HCT116 (cell line): Measurements from ENCODE around the gene NFKB2. TPM values are rescaled to one million over a fixed set of nuclear protein-coding genes. Genes with fewer than 3 reads are reported as not detected.

Experiments used
- ATAC-seq: fragments of 200-7000 bp; cut with Tn5 transposase; 2 replicates; pipeline ENCODE4 v1.9.1; 2020; ENCODE audit warnings: mild to moderate bottlenecking, moderate library complexity
- BruUV-seq: library from RNA; stranded (reverse); fragments of 400-500 nt; replicated peaks from 2 replicates; lab custom pipeline; 2021; lab: Mats Ljungman, UMichigan
- CTCF ChIA-PET: fragments of 300-600 bp; sonication (Branson Sonifier 250); formaldehyde crosslinking; loops from one replicate; lab custom pipeline; 2021; ENCODE audit warnings: antibody characterized with exemption; lab: Charles Lee
- POLR2A ChIA-PET: fragments of 300-600, 350-600 bp; sonication (Branson Sonifier 250); formaldehyde crosslinking; loops from one replicate; lab custom pipeline; 2021; ENCODE audit warnings: antibody characterized with exemption; lab: Charles Lee
- RAD21 ChIA-PET, 2 experiments: fragments of 300-600 bp; sonication (Branson Sonifier 250); formaldehyde crosslinking; loops; one replicate each; lab custom pipeline; 2023; ENCODE audit warnings: low total read pairs in 2 of 2; ENCODE audit not compliant: uncharacterized antibody in 2 of 2, unreplicated experiment in 2 of 2, low non-redundant PET in 1 of 2; lab: Charles Lee
- DNase-seq: peaks from one replicate; pipeline ENCODE4 v3.0.0-alpha.2; 2010; ENCODE audit warnings: low read depth, low spot score
- H2AFZ ChIP-seq: fragments of 200-600 bp; shearing (Covaris generic), sonication (generic); 2 replicates; pipeline ENCODE4 v1.6.1; 2017; ENCODE audit warnings: low read depth, mixed run types, mixed read lengths, antibody characterized with exemption, low read length; ENCODE audit not compliant: poor library complexity, severe bottlenecking
- H3K27ac ChIP-seq: 2 replicates; pipeline ENCODE4 v1.5.1; 2012; ENCODE audit warnings: low read depth, low read length
- H3K27me3 ChIP-seq: fragments of 200-600 bp; sonication (generic); 2 replicates; pipeline ENCODE4 v1.6.1; 2016; ENCODE audit warnings: mixed run types, low read length, mixed read lengths; ENCODE audit not compliant: insufficient read depth
- H3K36me3 ChIP-seq, 2 experiments: fragments of 200-500 bp in 1 of 2; fragments of 200-600 bp in 1 of 2; sonication (Bioruptor generic) in 1 of 2; sonication (generic) in 1 of 2; 2 replicates each; pipeline versions ENCODE4 v1.5.1 to v1.6.1; 2014 to 2016; ENCODE audit warnings: low read length in 2 of 2, inconsistent platforms in 1 of 2, mixed read lengths in 1 of 2, mixed run types in 1 of 2; ENCODE audit not compliant: insufficient read depth in 2 of 2, control insufficient read depth in 1 of 2
- H3K4me1 ChIP-seq, 2 experiments: fragments of 200-600 bp in 1 of 2; sonication (generic) in 1 of 2; 2 replicates each; pipeline versions ENCODE4 v1.5.1 to v1.6.1; 2012 to 2017; ENCODE audit warnings: low read length in 2 of 2, inconsistent platforms in 1 of 2, mild to moderate bottlenecking in 1 of 2, mixed read lengths in 1 of 2, mixed run types in 1 of 2, moderate library complexity in 1 of 2; ENCODE audit not compliant: insufficient read depth in 2 of 2, control insufficient read depth in 1 of 2
- H3K4me2 ChIP-seq: fragments of 200-600 bp; sonication (generic); 2 replicates; pipeline ENCODE4 v1.6.1; 2017; ENCODE audit warnings: mixed run types, low read length, mixed read lengths
- H3K4me3 ChIP-seq, 2 experiments: fragments of 200-600 bp in 1 of 2; sonication (generic) in 1 of 2; replicated peaks in 1 of 2; 2 replicates each; pipeline ENCODE4 v1.5.1; 2011 to 2016; ENCODE audit warnings: low read length in 2 of 2, control low read depth in 1 of 2, low read depth in 1 of 2, mild to moderate bottlenecking in 1 of 2, mixed read lengths in 1 of 2, mixed run types in 1 of 2
- H3K79me2 ChIP-seq: fragments of 200-600 bp; sonication (generic); 2 replicates; pipeline ENCODE4 v1.6.1; 2017; ENCODE audit warnings: mild to moderate bottlenecking, mixed run types, low read length, moderate library complexity, mixed read lengths; ENCODE audit not compliant: insufficient read depth
- H3K9ac ChIP-seq: fragments of 200-600 bp; sonication (generic); 2 replicates; pipeline ENCODE4 v1.6.1; 2016; ENCODE audit warnings: low read length, mixed read lengths
- H3K9me2 ChIP-seq: fragments of 200-600 bp; sonication (generic), shearing (Covaris generic); 2 replicates; pipeline ENCODE4 v1.6.1; 2017; ENCODE audit warnings: mixed run types, mild to moderate bottlenecking, moderate library complexity; ENCODE audit not compliant: insufficient read depth
- H3K9me3 ChIP-seq, 2 experiments: fragments of 200-500 bp in 1 of 2; fragments of 200-600 bp in 1 of 2; sonication (Bioruptor generic) in 1 of 2; sonication (generic) in 1 of 2; 2 replicates each; pipeline ENCODE4 v1.6.1; 2014 to 2017; ENCODE audit warnings: low read length in 2 of 2, mixed read lengths in 2 of 2, inconsistent platforms in 1 of 2, low read depth in 1 of 2, mild to moderate bottlenecking in 1 of 2, mixed run types in 1 of 2, moderate library complexity in 1 of 2; ENCODE audit not compliant: control insufficient read depth in 1 of 2, insufficient read depth in 1 of 2
- H4K20me1 ChIP-seq: fragments of 200-600 bp; sonication (generic), shearing (Covaris generic); 2 replicates; pipeline ENCODE4 v1.6.1; 2017; ENCODE audit warnings: mixed run types, mild to moderate bottlenecking, moderate library complexity; ENCODE audit not compliant: insufficient read depth
- ELF1 ChIP-seq: IDR thresholded peaks from 2 replicates; pipeline ENCODE4 v1.6.1; 2012; ENCODE audit warnings: low read depth, borderline replicate concordance
- EZH2phosphoT487 ChIP-seq: fragments of 200-600 bp; IDR thresholded peaks from 2 replicates; pipeline ENCODE4 v1.6.1; 2018; ENCODE audit warnings: antibody characterized with exemption, borderline replicate concordance
- FOSL1 ChIP-seq: IDR thresholded peaks from 2 replicates; pipeline ENCODE4 v1.6.1; 2012; ENCODE audit warnings: low read depth
- JUND ChIP-seq: IDR thresholded peaks from 2 replicates; pipeline ENCODE4 v1.6.1; 2012
- SRF ChIP-seq: IDR thresholded peaks from 2 replicates; pipeline ENCODE4 v1.6.1; 2012; ENCODE audit warnings: low read depth
- YY1 ChIP-seq: IDR thresholded peaks from 2 replicates; pipeline ENCODE4 v1.6.1; 2011; ENCODE audit warnings: low read length, low read depth, moderate library complexity, mild to moderate bottlenecking; ENCODE audit not compliant: insufficient replicate concordance; ENCODE audit errors: extremely low read depth
- ZBTB33 ChIP-seq: IDR thresholded peaks from 2 replicates; pipeline ENCODE4 v1.6.1; 2011; ENCODE audit warnings: mild to moderate bottlenecking, low read length, moderate library complexity; ENCODE audit not compliant: insufficient replicate concordance; ENCODE audit errors: extremely low read depth
- ZFX ChIP-seq: fragments of 450-650 bp; IDR thresholded peaks from 2 replicates; pipeline ENCODE4 v1.6.1; 2017
- intact Hi-C: fragments of 100-400 bp; cut with micrococcal nuclease; formaldehyde crosslinking; loops from 2 replicates; pipeline ENCODE4 v1.10.0; 2022
- total RNA-seq: library from RNA; stranded (reverse); gene quantifications from one replicate; pipeline ENCODE4 v1.2.1, GENCODE V29; 2021; ENCODE audit not compliant: unreplicated experiment
- TF ChIP-seq, protein P1 (sequence below): IDR thresholded peaks from 2 replicates; pipeline ENCODE4 v1.6.1; 2012; ENCODE audit warnings: low read depth
- TF ChIP-seq, protein P2 (sequence below): IDR thresholded peaks from 2 replicates; pipeline ENCODE4 v1.6.1; 2012

NFKB2 gene
- total RNA-seq, 1 experiment from 2014 or later: 115 TPM

DNA sequence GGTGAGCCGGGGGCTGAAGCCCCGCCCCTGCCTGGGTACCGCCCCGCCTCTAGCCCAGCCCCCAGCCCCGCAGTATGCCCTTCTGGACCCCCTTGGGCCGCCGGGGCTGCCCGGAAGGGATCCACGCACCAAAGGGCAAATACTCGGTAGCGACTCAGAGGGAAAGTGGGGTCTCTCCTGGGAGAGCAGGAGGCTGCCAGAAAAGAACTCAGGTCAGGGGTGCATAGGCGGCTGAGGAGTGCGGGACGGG lies 25.9 kb downstream of the NFKB2 start:
- ChIA-PET RAD21 (interaction anchor here (1.0 to 1.8 kb wide), 5 partner anchors 11 to 191 kb away, joined by 3 to 7 read pairs (median 5); partner anchors contain the start of genes ACTR1A (in 1 of the 2), CUEDC2 (in 1 of the 2) and NFKB2 (in 1 of the 2)), POLR2A (interaction anchor here (1.0 to 4.2 kb wide), 15 partner anchors 8 to 252 kb away, joined by 3 to 47 read pairs (median 6); partner anchors contain the start of genes C10orf95, CUEDC2 and NFKB2), CTCF (interaction anchor here (1.0 to 4.7 kb wide), 16 partner anchors 10 to 819 kb away, joined by 3 to 98 read pairs (median 13); partner anchors contain the start of genes C10orf95, CUEDC2, ELOVL3 and NFKB2)
- H3K36me3 ChIP-seq: peaks cover 0 to 11% of the 10 kb centered on the region in 2 experiments; a peak in 1 of 4 replicates
- H3K4me2 ChIP-seq: peak overlapping the region; percentile 93
- peak overlapping the region; percentile 87 to 94 for H3K4me3 ChIP-seq
- no peaks in the 10 kb centered on the region for H3K9me2 ChIP-seq
- H3K4me1 ChIP-seq: peaks cover 15 to 33% of the 10 kb centered on the region in 2 experiments; a peak in 3 of 4 replicates
- DNase-seq (no peak), ATAC-seq (peak; percentile 2; the same call in 1 of the 2 replicates)
- peak overlapping the region; percentile 87 for H3K9ac ChIP-seq
- TF ChIP-seq ELF1: no peak
- TF ChIP-seq ZFX: peak; percentile 69
- no peaks in the 10 kb centered on the region for H4K20me1 ChIP-seq
- H3K79me2 ChIP-seq: peaks cover 11% of the 10 kb centered on the region
- H3K27me3 ChIP-seq: no peaks in the 10 kb centered on the region
- peak overlapping the region; percentile 77 for H3K27ac ChIP-seq
- BruUV-seq: TSS peak; percentile 57
- no peaks in the 10 kb centered on the region for H3K9me3 ChIP-seq
- H2AFZ ChIP-seq: no peak overlapping the region
- intact Hi-C loops: loop anchor here (2.0 to 5.0 kb wide), 2 partner anchors 41 to 57 kb away; no protein-coding TSS in a partner anchor

DNA sequence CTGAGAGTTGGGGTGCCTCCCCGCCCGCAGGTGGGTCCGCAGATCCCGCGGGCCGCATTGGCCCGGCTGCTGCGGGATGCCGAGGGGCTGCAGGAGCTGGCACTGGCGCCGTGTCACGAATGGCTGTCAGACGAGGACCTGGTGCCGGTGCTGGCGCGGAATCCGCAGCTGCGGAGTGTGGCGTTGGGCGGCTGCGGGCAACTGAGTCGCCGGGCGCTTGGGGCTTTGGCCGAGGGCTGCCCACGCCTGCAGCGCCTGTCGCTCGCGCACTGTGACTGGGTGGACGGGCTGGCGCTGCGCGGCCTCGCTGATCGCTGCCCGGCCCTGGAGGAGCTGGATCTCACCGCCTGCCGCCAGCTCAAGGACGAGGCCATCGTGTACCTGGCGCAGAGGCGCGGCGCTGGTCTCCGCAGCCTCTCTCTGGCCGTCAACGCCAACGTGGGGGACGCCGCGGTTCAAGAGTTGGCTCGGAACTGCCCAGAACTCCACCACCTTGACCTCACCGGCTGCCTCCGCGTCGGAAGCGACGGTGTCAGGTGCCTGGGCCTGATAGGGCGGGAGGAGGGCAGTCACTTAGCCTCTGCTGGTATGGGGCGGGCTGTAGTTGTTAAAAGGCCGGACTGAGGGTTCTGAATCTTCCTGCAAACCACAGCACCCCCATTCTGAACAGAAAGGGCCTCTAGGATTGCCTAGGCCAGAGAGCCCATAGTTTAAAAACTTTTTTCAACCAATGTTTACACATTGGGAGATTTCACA lies 26.4 kb downstream of the NFKB2 start:
- H3K27me3 ChIP-seq: no peaks in the 10 kb centered on the region
- DNase-seq (no peak), ATAC-seq (peak; percentile 49)
- peak overlapping the region; percentile 93 for H3K4me2 ChIP-seq
- peak overlapping the region; percentile 77 for H3K27ac ChIP-seq
- H2AFZ ChIP-seq: no peak overlapping the region
- peaks cover 15 to 38% of the 10 kb centered on the region in 2 experiments; a peak in 3 of 4 replicates for H3K4me1 ChIP-seq
- H4K20me1 ChIP-seq: no peaks in the 10 kb centered on the region
- H3K4me3 ChIP-seq: peak overlapping the region; percentile 87 to 94
- no peaks in the 10 kb centered on the region for H3K9me2 ChIP-seq
- ChIA-PET CTCF (interaction anchor here (0.7 to 4.7 kb wide), 26 partner anchors 10 to 819 kb away, joined by 3 to 98 read pairs (median 4); partner anchors contain the start of genes ACTR1A, C10orf95, CUEDC2 and ELOVL3), POLR2A (interaction anchor here (1.0 to 4.2 kb wide), 14 partner anchors 9 to 252 kb away, joined by 3 to 47 read pairs (median 6); partner anchors contain the start of genes C10orf95, CUEDC2 and NFKB2), RAD21 (interaction anchor here (1.3 to 2.2 kb wide), 5 partner anchors 10 to 192 kb away, joined by 4 to 7 read pairs (median 4); partner anchors contain the start of genes C10orf95 (in 1 of the 2), CUEDC2 (in 1 of the 2) and NFKB2 (in 1 of the 2))
- intact Hi-C loops: loop anchor here (1.0 to 5.0 kb wide), 7 partner anchors 27 to 253 kb away; partner anchors contain the start of genes ACTR1A and SUFU
- peaks cover 0 to 11% of the 10 kb centered on the region in 2 experiments; a peak in 1 of 4 replicates for H3K36me3 ChIP-seq
- no TSS peak for BruUV-seq
- H3K9ac ChIP-seq: peak overlapping the region; percentile 87
- no peaks in the 10 kb centered on the region for H3K9me3 ChIP-seq
- H3K79me2 ChIP-seq: peaks cover 11% of the 10 kb centered on the region
- no peak for TF ChIP-seq SRF
- TF ChIP-seq, protein P1, sequence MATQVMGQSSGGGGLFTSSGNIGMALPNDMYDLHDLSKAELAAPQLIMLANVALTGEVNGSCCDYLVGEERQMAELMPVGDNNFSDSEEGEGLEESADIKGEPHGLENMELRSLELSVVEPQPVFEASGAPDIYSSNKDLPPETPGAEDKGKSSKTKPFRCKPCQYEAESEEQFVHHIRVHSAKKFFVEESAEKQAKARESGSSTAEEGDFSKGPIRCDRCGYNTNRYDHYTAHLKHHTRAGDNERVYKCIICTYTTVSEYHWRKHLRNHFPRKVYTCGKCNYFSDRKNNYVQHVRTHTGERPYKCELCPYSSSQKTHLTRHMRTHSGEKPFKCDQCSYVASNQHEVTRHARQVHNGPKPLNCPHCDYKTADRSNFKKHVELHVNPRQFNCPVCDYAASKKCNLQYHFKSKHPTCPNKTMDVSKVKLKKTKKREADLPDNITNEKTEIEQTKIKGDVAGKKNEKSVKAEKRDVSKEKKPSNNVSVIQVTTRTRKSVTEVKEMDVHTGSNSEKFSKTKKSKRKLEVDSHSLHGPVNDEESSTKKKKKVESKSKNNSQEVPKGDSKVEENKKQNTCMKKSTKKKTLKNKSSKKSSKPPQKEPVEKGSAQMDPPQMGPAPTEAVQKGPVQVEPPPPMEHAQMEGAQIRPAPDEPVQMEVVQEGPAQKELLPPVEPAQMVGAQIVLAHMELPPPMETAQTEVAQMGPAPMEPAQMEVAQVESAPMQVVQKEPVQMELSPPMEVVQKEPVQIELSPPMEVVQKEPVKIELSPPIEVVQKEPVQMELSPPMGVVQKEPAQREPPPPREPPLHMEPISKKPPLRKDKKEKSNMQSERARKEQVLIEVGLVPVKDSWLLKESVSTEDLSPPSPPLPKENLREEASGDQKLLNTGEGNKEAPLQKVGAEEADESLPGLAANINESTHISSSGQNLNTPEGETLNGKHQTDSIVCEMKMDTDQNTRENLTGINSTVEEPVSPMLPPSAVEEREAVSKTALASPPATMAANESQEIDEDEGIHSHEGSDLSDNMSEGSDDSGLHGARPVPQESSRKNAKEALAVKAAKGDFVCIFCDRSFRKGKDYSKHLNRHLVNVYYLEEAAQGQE: no peak
- TF ChIP-seq ZFX: no peak
- TF ChIP-seq ZBTB33: no peak
- TF ChIP-seq, protein P2, sequence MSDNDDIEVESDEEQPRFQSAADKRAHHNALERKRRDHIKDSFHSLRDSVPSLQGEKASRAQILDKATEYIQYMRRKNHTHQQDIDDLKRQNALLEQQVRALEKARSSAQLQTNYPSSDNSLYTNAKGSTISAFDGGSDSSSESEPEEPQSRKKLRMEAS: no peak
- TF ChIP-seq YY1: no peak
- no peak for TF ChIP-seq FOSL1
- TF ChIP-seq JUND: no peak
- no peak for TF ChIP-seq EZH2phosphoT487
